Measurements from ENCODE around the gene VSTM5.

VSTM5 gene

GRCh38 chr11:93784935-93785360 is 65.5 kb downstream of the VSTM5 start:
- Histone ChIP-seq H3F3A (ENCODE audit: control insufficient read depth, insufficient read depth) (no peaks in the 10 kb centered on the region), H3K9me2 (replicated peaks; ENCODE audit: control insufficient read depth, low read length) (no peaks in the 10 kb centered on the region), H3K4me1 (ENCODE audit: control insufficient read depth, low read length) (peaks cover 25% of the 10 kb centered on the region), H3K4me3 (ENCODE audit: low read length) (peak overlapping the region; percentile 97), H3K36me3 (ENCODE audit: control insufficient read depth, low read length) (peaks cover 54% of the 10 kb centered on the region), H3K27me3 (ENCODE audit: control insufficient read depth, low read length) (no peaks in the 10 kb centered on the region), H4K20me1 (ENCODE audit: control insufficient read depth, insufficient read depth, low read depth, low read length) (peaks cover 25% of the 10 kb centered on the region), H3K79me2 (ENCODE audit: control insufficient read depth, low read length) (peaks cover 74% of the 10 kb centered on the region), H3K9me3 (ENCODE audit: control insufficient read depth, insufficient read depth, low read length) (no peaks in the 10 kb centered on the region), H3K27ac (ENCODE audit: low read depth, low read length) (peak overlapping the region; percentile 74), H3K4me2 (ENCODE audit: low read length) (peak overlapping the region; percentile 97)
- no peak for TF ChIP-seq EZH2phosphoT487 (IDR thresholded peaks at IDR 0.05; ENCODE audit: borderline replicate concordance, low read length)
- TF ChIP-seq CTCF (IDR thresholded peaks at IDR 0.05; ENCODE audit: low read depth, low read length, poor library complexity, severe bottlenecking) = peak; percentile 11

- Histone ChIP-seq H3K9me2 (replicated peaks; ENCODE audit: control insufficient read depth, low read length) (no peaks in the 10 kb centered on the region), H3K79me2 (ENCODE audit: control insufficient read depth, low read length) (peaks cover 68% of the 10 kb centered on the region), H3K9me3 (ENCODE audit: control insufficient read depth, insufficient read depth, low read length) (no peaks in the 10 kb centered on the region), H3K27me3 (ENCODE audit: control insufficient read depth, low read length) (no peaks in the 10 kb centered on the region), H3F3A (ENCODE audit: control insufficient read depth, insufficient read depth) (no peaks in the 10 kb centered on the region), H3K4me1 (ENCODE audit: control insufficient read depth, low read length) (peaks cover 25% of the 10 kb centered on the region), H3K27ac (ENCODE audit: low read depth, low read length) (peak within 1 kb of the TSS; percentile 74), H3K36me3 (ENCODE audit: control insufficient read depth, low read length) (peaks cover 48% of the 10 kb centered on the region), H3K4me3 (ENCODE audit: low read length) (peak within 1 kb of the TSS; percentile 97), H3K4me2 (ENCODE audit: low read length) (peak within 1 kb of the TSS; percentile 97), H4K20me1 (ENCODE audit: control insufficient read depth, insufficient read depth, low read depth, low read length) (peaks cover 23% of the 10 kb centered on the region)
- TF ChIP-seq EZH2phosphoT487 (IDR thresholded peaks at IDR 0.05; ENCODE audit: borderline replicate concordance, low read length) (no peak), CTCF (IDR thresholded peaks at IDR 0.05; ENCODE audit: low read depth, low read length, poor library complexity, severe bottlenecking) (peak; percentile 51)
Measured at GRCh38 chr11:93784145-93784934, 66.1 kb downstream of the VSTM5 start, which contains the start of gene MED17. Gene MED17, plus strand, starts transcription at chr11:93784282. Its CDS starts 232 bp downstream, at chr11:93784514.

- peak overlapping the region; percentile 74 for H3K27ac ChIP-seq (ENCODE audit: low read depth, low read length)
- peaks cover 20% of the 10 kb centered on the region for H4K20me1 ChIP-seq (ENCODE audit: control insufficient read depth, insufficient read depth, low read depth, low read length)
- TF ChIP-seq CTCF (IDR thresholded peaks at IDR 0.05; ENCODE audit: low read depth, low read length, poor library complexity, severe bottlenecking) (no peak), EZH2phosphoT487 (IDR thresholded peaks at IDR 0.05; ENCODE audit: borderline replicate concordance, low read length) (no peak)
- peak overlapping the region; percentile 97 for H3K4me3 ChIP-seq (ENCODE audit: low read length)
- no peaks in the 10 kb centered on the region for H3K9me2 ChIP-seq (replicated peaks; ENCODE audit: control insufficient read depth, low read length)
- H3K36me3 ChIP-seq (ENCODE audit: control insufficient read depth, low read length) = peaks cover 42% of the 10 kb centered on the region
- H3K4me2 ChIP-seq (ENCODE audit: low read length) = peak overlapping the region; percentile 97
- H3K79me2 ChIP-seq (ENCODE audit: control insufficient read depth, low read length) = peaks cover 62% of the 10 kb centered on the region
- H3K9me3 ChIP-seq (ENCODE audit: control insufficient read depth, insufficient read depth, low read length) = no peaks in the 10 kb centered on the region
- H3F3A ChIP-seq (ENCODE audit: control insufficient read depth, insufficient read depth) = no peaks in the 10 kb centered on the region
- H3K4me1 ChIP-seq (ENCODE audit: control insufficient read depth, low read length) = peaks cover 25% of the 10 kb centered on the region
- no peaks in the 10 kb centered on the region for H3K27me3 ChIP-seq (ENCODE audit: control insufficient read depth, low read length)
Measured at GRCh38 chr11:93783765-93784144, 66.7 kb downstream of the VSTM5 start.

Data from DOHH2 (cell line).